Skeletal muscle satellite cell (primary cell): ENCODE data around the gene BCL7C.

Experiments used
- H3K27me3 ChIP-seq: 2 replicates; pipeline ENCODE4 v1.7.0; 2013; ENCODE audit warnings: low read length; ENCODE audit not compliant: control insufficient read depth, insufficient read depth
- H3K36me3 ChIP-seq: 2 replicates; pipeline ENCODE4 v1.7.0; 2013; ENCODE audit warnings: mild to moderate bottlenecking, control low read depth, low read length; ENCODE audit not compliant: insufficient read depth
- H3K4me1 ChIP-seq: 2 replicates; pipeline ENCODE4 v1.7.0; 2013; ENCODE audit warnings: low read length; ENCODE audit not compliant: control insufficient read depth, insufficient read depth
- H3K4me2 ChIP-seq: 2 replicates; pipeline ENCODE4 v1.7.0; 2013; ENCODE audit warnings: mild to moderate bottlenecking, low read length
- H3K4me3 ChIP-seq: 2 replicates; pipeline ENCODE4 v1.7.0; 2013; ENCODE audit warnings: low read length
- H3K9ac ChIP-seq: 2 replicates; pipeline ENCODE4 v1.7.0; 2013; ENCODE audit warnings: mild to moderate bottlenecking, low read depth, low read length, moderate library complexity
- H3K9me3 ChIP-seq: replicated peaks from 2 replicates; pipeline ENCODE4 v1.7.0; 2013; ENCODE audit warnings: mild to moderate bottlenecking, control low read depth, low read length

Gene BCL7C

GRCh38 chr16:30846649-30847402 lies 47.1 kb downstream of the BCL7C start:
- H3K4me3 ChIP-seq: no peak overlapping the region
- no peak overlapping the region for H3K9ac ChIP-seq
- no peaks in the 10 kb centered on the region for H3K9me3 ChIP-seq
- H3K36me3 ChIP-seq: no peaks in the 10 kb centered on the region
- peaks cover 6% of the 10 kb centered on the region for H3K4me1 ChIP-seq
- H3K4me2 ChIP-seq: no peak overlapping the region
- no peaks in the 10 kb centered on the region for H3K27me3 ChIP-seq

GRCh38 chr16:30844671-30845449 lies 49.0 kb downstream of the BCL7C start:
- Histone ChIP-seq H3K36me3 (no peaks in the 10 kb centered on the region), H3K9me3 (no peaks in the 10 kb centered on the region), H3K4me1 (peaks cover 6% of the 10 kb centered on the region), H3K9ac (no peak overlapping the region), H3K27me3 (no peaks in the 10 kb centered on the region), H3K4me2 (peak overlapping the region; percentile 66), H3K4me3 (no peak overlapping the region)

- Histone ChIP-seq H3K4me2 (no peak overlapping the region), H3K4me3 (no peak overlapping the region), H3K36me3 (no peaks in the 10 kb centered on the region), H3K9ac (no peak overlapping the region), H3K4me1 (peaks cover 6% of the 10 kb centered on the region), H3K27me3 (no peaks in the 10 kb centered on the region), H3K9me3 (no peaks in the 10 kb centered on the region)
Observed at GRCh38 chr16:30844346-30844670, 49.6 kb downstream of the BCL7C start.

- H3K9ac ChIP-seq: no peak overlapping the region
- no peak overlapping the region for H3K4me2 ChIP-seq
- no peaks in the 10 kb centered on the region for H3K27me3 ChIP-seq
- H3K4me1 ChIP-seq: peaks cover 6% of the 10 kb centered on the region
- no peaks in the 10 kb centered on the region for H3K36me3 ChIP-seq
- H3K4me3 ChIP-seq: no peak overlapping the region
- H3K9me3 ChIP-seq: no peaks in the 10 kb centered on the region
Observed at GRCh38 chr16:30843501-30843900, 50.4 kb downstream of the BCL7C start.

GRCh38 chr16:30842971-30843370 lies 50.9 kb downstream of the BCL7C start:
- Histone ChIP-seq H3K4me1 (peaks cover 6% of the 10 kb centered on the region), H3K9me3 (no peaks in the 10 kb centered on the region), H3K9ac (no peak overlapping the region), H3K27me3 (no peaks in the 10 kb centered on the region), H3K4me3 (no peak overlapping the region), H3K36me3 (no peaks in the 10 kb centered on the region), H3K4me2 (no peak overlapping the region)

- Histone ChIP-seq H3K4me1 (peaks cover 6% of the 10 kb centered on the region), H3K27me3 (no peaks in the 10 kb centered on the region), H3K36me3 (no peaks in the 10 kb centered on the region), H3K9ac (no peak overlapping the region), H3K4me2 (no peak overlapping the region), H3K4me3 (no peak overlapping the region), H3K9me3 (no peaks in the 10 kb centered on the region)
Observed at GRCh38 chr16:30841332-30841731, 52.5 kb downstream of the BCL7C start.

GRCh38 chr16:30840611-30841010 lies 53.3 kb downstream of the BCL7C start:
- H3K4me1 ChIP-seq: peaks cover 6% of the 10 kb centered on the region
- no peak overlapping the region for H3K4me2 ChIP-seq
- H3K4me3 ChIP-seq: no peak overlapping the region
- H3K36me3 ChIP-seq: no peaks in the 10 kb centered on the region
- no peaks in the 10 kb centered on the region for H3K9me3 ChIP-seq
- no peak overlapping the region for H3K9ac ChIP-seq
- no peaks in the 10 kb centered on the region for H3K27me3 ChIP-seq

GRCh38 chr16:30839523-30840227 lies 54.2 kb downstream of the BCL7C start:
- Histone ChIP-seq H3K36me3 (no peaks in the 10 kb centered on the region), H3K4me1 (no peaks in the 10 kb centered on the region), H3K4me3 (no peak overlapping the region), H3K27me3 (no peaks in the 10 kb centered on the region), H3K9me3 (no peaks in the 10 kb centered on the region), H3K9ac (no peak overlapping the region), H3K4me2 (no peak overlapping the region)

- H3K4me3 ChIP-seq: no peak overlapping the region
- no peaks in the 10 kb centered on the region for H3K27me3 ChIP-seq
- no peaks in the 10 kb centered on the region for H3K9me3 ChIP-seq
- no peak overlapping the region for H3K9ac ChIP-seq
- H3K4me1 ChIP-seq: no peaks in the 10 kb centered on the region
- no peaks in the 10 kb centered on the region for H3K36me3 ChIP-seq
- H3K4me2 ChIP-seq: no peak overlapping the region
Observed at GRCh38 chr16:30838876-30839471, 54.9 kb downstream of the BCL7C start.

GRCh38 chr16:30837904-30838303 lies 56.0 kb downstream of the BCL7C start:
- no peaks in the 10 kb centered on the region for H3K36me3 ChIP-seq
- H3K4me1 ChIP-seq: no peaks in the 10 kb centered on the region
- H3K9ac ChIP-seq: no peak overlapping the region
- H3K9me3 ChIP-seq: no peaks in the 10 kb centered on the region
- no peak overlapping the region for H3K4me3 ChIP-seq
- no peak overlapping the region for H3K4me2 ChIP-seq
- no peaks in the 10 kb centered on the region for H3K27me3 ChIP-seq
